Dedifferentiated amniotic fluid mesenchymal stem cell (primary cell): Measurements from ENCODE around the gene TMEM203.

Source experiments
- DNase-seq: peaks from one replicate; pipeline ENCODE4 v3.0.0-alpha.2; 2016; ENCODE audit errors: extremely low spot score

TMEM203 gene

GRCh38 chr9:137167277-137167746, 38.1 kb downstream of the TMEM203 start:
- DNase-seq, result no peak

GRCh38 chr9:137166380-137167229, 38.8 kb downstream of the TMEM203 start:
- DNase-seq, result no peak

- no peak for DNase-seq
Measured at GRCh38 chr9:137165250-137165836, 40.1 kb downstream of the TMEM203 start.

GRCh38 chr9:137164370-137165249, 40.8 kb downstream of the TMEM203 start:
- no peak for DNase-seq

GRCh38 chr9:137163805-137164204, 41.6 kb downstream of the TMEM203 start:
- DNase-seq, result no peak

GRCh38 chr9:137163365-137163715, 42.1 kb downstream of the TMEM203 start:
- no peak for DNase-seq

GRCh38 chr9:137162505-137163364, 42.7 kb downstream of the TMEM203 start:
- DNase-seq, result no peak

GRCh38 chr9:137161558-137162486, 43.6 kb downstream of the TMEM203 start:
- DNase-seq, result no peak

GRCh38 chr9:137160716-137161557, 44.5 kb downstream of the TMEM203 start:
- no peak for DNase-seq

- no peak for DNase-seq
Measured at GRCh38 chr9:137160054-137160425, 45.4 kb downstream of the TMEM203 start.

- no peak for DNase-seq
Measured at GRCh38 chr9:137159105-137160053, 46.1 kb downstream of the TMEM203 start.

- no peak for DNase-seq
Measured at GRCh38 chr9:137158625-137159024, 46.8 kb downstream of the TMEM203 start.

- no peak for DNase-seq
Measured at GRCh38 chr9:137157618-137158415, 47.6 kb downstream of the TMEM203 start.

GRCh38 chr9:137156567-137157375, 48.7 kb downstream of the TMEM203 start:
- DNase-seq, result no peak
